Panc1 (cell line): Measurements from ENCODE around the gene HHAT. TPM values are rescaled to one million over a fixed set of nuclear protein-coding genes. Genes with fewer than 3 reads are reported as not detected.

ENCODE experiments used
- ATAC-seq: fragments of 200-7000 bp; cut with Tn5 transposase; 2 replicates; pipeline ENCODE4 v1.9.1; 2020; ENCODE audit warnings: mild to moderate bottlenecking, moderate library complexity
- BruUV-seq: library from RNA; stranded (reverse); fragments of 400-500 nt; replicated peaks from 2 replicates; lab custom pipeline; 2021; lab: Mats Ljungman, UMichigan
- CTCF ChIA-PET: fragments of 300-600 bp; sonication (Branson Sonifier 250); formaldehyde crosslinking; loops from one replicate; lab custom pipeline; 2022; ENCODE audit warnings: antibody characterized with exemption; lab: Charles Lee
- POLR2A ChIA-PET: fragments of 300-600 bp; sonication (Branson Sonifier 250); formaldehyde crosslinking; loops from one replicate; lab custom pipeline; 2022; ENCODE audit warnings: antibody characterized with exemption; lab: Charles Lee
- DNase-seq: peaks from one replicate; pipeline ENCODE4 v3.0.0-alpha.2; 2010; ENCODE audit warnings: low read depth, low spot score
- H3K27ac ChIP-seq: 2 replicates; pipeline ENCODE4 v1.5.1; 2011; ENCODE audit warnings: mild to moderate bottlenecking, low read length, inconsistent platforms
- H3K27me3 ChIP-seq: fragments of 200-500 bp; sonication (Bioruptor generic); 2 replicates; pipeline ENCODE4 v1.6.0; 2014; ENCODE audit warnings: low read length, inconsistent platforms; ENCODE audit not compliant: control insufficient read depth, insufficient read depth
- H3K36me3 ChIP-seq: fragments of 200-500 bp; sonication (Bioruptor generic); 2 replicates; pipeline ENCODE4 v1.5.1; 2014; ENCODE audit warnings: inconsistent platforms, mild to moderate bottlenecking, low read length, moderate library complexity; ENCODE audit not compliant: control insufficient read depth, insufficient read depth
- H3K4me1 ChIP-seq: 2 replicates; pipeline ENCODE4 v1.5.1; 2011; ENCODE audit warnings: inconsistent platforms, mild to moderate bottlenecking, low read length, moderate library complexity; ENCODE audit not compliant: control insufficient read depth, insufficient read depth
- H3K4me3 ChIP-seq, 2 experiments: 2 replicates each; pipeline ENCODE4 v1.5.1; 2011 to 2012; ENCODE audit warnings: low read depth in 2 of 2, low read length in 2 of 2, mild to moderate bottlenecking in 2 of 2, inconsistent platforms in 1 of 2, moderate library complexity in 1 of 2
- H3K9me3 ChIP-seq: fragments of 200-500 bp; sonication (Bioruptor generic); 2 replicates; pipeline ENCODE4 v1.5.1; 2014; ENCODE audit warnings: low read depth, mild to moderate bottlenecking, inconsistent platforms, low read length, moderate library complexity; ENCODE audit not compliant: control insufficient read depth, insufficient read depth
- POLR2AphosphoS5 ChIP-seq: IDR thresholded peaks from 2 replicates; pipeline ENCODE4 v1.6.1; 2012; ENCODE audit warnings: mild to moderate bottlenecking, low read depth, low read length, moderate library complexity
- SIN3A ChIP-seq: IDR thresholded peaks from 2 replicates; pipeline ENCODE4 v1.6.1; 2012; ENCODE audit warnings: low read depth, mild to moderate bottlenecking, low read length, moderate library complexity, borderline replicate concordance; ENCODE audit not compliant: insufficient read depth
- TCF7L2 ChIP-seq: IDR thresholded peaks from 2 replicates; pipeline ENCODE4 v1.6.1; 2011; ENCODE audit warnings: mild to moderate bottlenecking, low read depth, low read length, inconsistent platforms
- in situ Hi-C: cut with HindIII; loops from 2 replicates; pipeline ENCODE4 v1.10.0; 2016; ENCODE audit warnings: low sequenced_read_pairs, low pct_unique_long_range_greater_than_20kb
- intact Hi-C: fragments of 100-400 bp; cut with micrococcal nuclease; formaldehyde crosslinking; loops from one replicate; pipeline ENCODE4 v1.10.0; 2022; ENCODE audit not compliant: unreplicated experiment
- total RNA-seq: library from RNA; stranded (reverse); gene quantifications from one replicate; pipeline ENCODE4 v1.2.1, GENCODE V29; 2021; ENCODE audit not compliant: unreplicated experiment
- TF ChIP-seq, protein P1 (sequence below): fragments of 450-650 bp; IDR thresholded peaks from 2 replicates; pipeline ENCODE4 v1.5.1; 2017; ENCODE audit warnings: mild to moderate bottlenecking
- TF ChIP-seq, protein P2 (sequence below), 2 experiments: IDR thresholded peaks; 2 replicates each; pipeline ENCODE4 v1.6.1; 2011 to 2012; ENCODE audit warnings: low read depth in 2 of 2, control low read depth in 1 of 2, low read length in 1 of 2, mild to moderate bottlenecking in 1 of 2, moderate library complexity in 1 of 2; ENCODE audit not compliant: insufficient read depth in 1 of 2

HHAT gene
- total RNA-seq, 1 experiment from 2014 or later = 2.3 TPM

- H3K36me3 ChIP-seq = no peaks in the 10 kb centered on the region
- H3K4me3 ChIP-seq = 0 out of 4 replicates have a peak overlapping the region, but pooled peaks of 1 of the 2 experiments have one; percentile 90
- TSS peak; percentile 77 for BruUV-seq
- DNase-seq (no peak), ATAC-seq (no peak)
- POLR2A ChIA-PET = no interaction called here
- H3K27me3 ChIP-seq = no peaks in the 10 kb centered on the region
- no peaks in the 10 kb centered on the region for H3K4me1 ChIP-seq
- H3K27ac ChIP-seq = no peak overlapping the region
- in situ Hi-C loops (no loop called here), intact Hi-C loops (no loop called here)
- TF ChIP-seq TCF7L2 (no peak), SIN3A (no peak), POLR2AphosphoS5 (no peak)
- TF ChIP-seq, protein P1, sequence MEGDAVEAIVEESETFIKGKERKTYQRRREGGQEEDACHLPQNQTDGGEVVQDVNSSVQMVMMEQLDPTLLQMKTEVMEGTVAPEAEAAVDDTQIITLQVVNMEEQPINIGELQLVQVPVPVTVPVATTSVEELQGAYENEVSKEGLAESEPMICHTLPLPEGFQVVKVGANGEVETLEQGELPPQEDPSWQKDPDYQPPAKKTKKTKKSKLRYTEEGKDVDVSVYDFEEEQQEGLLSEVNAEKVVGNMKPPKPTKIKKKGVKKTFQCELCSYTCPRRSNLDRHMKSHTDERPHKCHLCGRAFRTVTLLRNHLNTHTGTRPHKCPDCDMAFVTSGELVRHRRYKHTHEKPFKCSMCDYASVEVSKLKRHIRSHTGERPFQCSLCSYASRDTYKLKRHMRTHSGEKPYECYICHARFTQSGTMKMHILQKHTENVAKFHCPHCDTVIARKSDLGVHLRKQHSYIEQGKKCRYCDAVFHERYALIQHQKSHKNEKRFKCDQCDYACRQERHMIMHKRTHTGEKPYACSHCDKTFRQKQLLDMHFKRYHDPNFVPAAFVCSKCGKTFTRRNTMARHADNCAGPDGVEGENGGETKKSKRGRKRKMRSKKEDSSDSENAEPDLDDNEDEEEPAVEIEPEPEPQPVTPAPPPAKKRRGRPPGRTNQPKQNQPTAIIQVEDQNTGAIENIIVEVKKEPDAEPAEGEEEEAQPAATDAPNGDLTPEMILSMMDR = no peak
- TF ChIP-seq, protein P2, sequence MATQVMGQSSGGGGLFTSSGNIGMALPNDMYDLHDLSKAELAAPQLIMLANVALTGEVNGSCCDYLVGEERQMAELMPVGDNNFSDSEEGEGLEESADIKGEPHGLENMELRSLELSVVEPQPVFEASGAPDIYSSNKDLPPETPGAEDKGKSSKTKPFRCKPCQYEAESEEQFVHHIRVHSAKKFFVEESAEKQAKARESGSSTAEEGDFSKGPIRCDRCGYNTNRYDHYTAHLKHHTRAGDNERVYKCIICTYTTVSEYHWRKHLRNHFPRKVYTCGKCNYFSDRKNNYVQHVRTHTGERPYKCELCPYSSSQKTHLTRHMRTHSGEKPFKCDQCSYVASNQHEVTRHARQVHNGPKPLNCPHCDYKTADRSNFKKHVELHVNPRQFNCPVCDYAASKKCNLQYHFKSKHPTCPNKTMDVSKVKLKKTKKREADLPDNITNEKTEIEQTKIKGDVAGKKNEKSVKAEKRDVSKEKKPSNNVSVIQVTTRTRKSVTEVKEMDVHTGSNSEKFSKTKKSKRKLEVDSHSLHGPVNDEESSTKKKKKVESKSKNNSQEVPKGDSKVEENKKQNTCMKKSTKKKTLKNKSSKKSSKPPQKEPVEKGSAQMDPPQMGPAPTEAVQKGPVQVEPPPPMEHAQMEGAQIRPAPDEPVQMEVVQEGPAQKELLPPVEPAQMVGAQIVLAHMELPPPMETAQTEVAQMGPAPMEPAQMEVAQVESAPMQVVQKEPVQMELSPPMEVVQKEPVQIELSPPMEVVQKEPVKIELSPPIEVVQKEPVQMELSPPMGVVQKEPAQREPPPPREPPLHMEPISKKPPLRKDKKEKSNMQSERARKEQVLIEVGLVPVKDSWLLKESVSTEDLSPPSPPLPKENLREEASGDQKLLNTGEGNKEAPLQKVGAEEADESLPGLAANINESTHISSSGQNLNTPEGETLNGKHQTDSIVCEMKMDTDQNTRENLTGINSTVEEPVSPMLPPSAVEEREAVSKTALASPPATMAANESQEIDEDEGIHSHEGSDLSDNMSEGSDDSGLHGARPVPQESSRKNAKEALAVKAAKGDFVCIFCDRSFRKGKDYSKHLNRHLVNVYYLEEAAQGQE (IDR thresholded peaks at IDR 0.05; ENCODE audit: insufficient read depth in 1 of 2, low read depth in 2 of 2, low read length in 1 of 2) = no peak
- H3K9me3 ChIP-seq = no peaks in the 10 kb centered on the region
- CTCF ChIA-PET = no interaction called here
These were observed 1.7 kb downstream of the HHAT start for GRCh38 chr1:210330279-210330866.

GRCh38 chr1:210332233-210332632, 3.5 kb downstream of the HHAT start:
- no peaks in the 10 kb centered on the region for H3K9me3 ChIP-seq
- intact Hi-C loops = no loop called here
- no peak overlapping the region for H3K4me3 ChIP-seq
- H3K27ac ChIP-seq = no peak overlapping the region
- POLR2A ChIA-PET = no interaction called here
- H3K36me3 ChIP-seq = no peaks in the 10 kb centered on the region
- no peaks in the 10 kb centered on the region for H3K27me3 ChIP-seq
- no peak for DNase-seq
- CTCF ChIA-PET = no interaction called here
- ATAC-seq = no peak
- in situ Hi-C loops = no loop called here
- TF ChIP-seq SIN3A (no peak), POLR2AphosphoS5 (no peak), TCF7L2 (no peak)
- TF ChIP-seq, protein P1 = no peak
- TF ChIP-seq, protein P2 (IDR thresholded peaks at IDR 0.05; ENCODE audit: insufficient read depth in 1 of 2, low read depth in 2 of 2, low read length in 1 of 2) = no peak
- H3K4me1 ChIP-seq = no peaks in the 10 kb centered on the region
- BruUV-seq = no TSS peak
